Measurements from ENCODE around the gene PHYHIPL. TPM values are rescaled to one million over a fixed set of nuclear protein-coding genes. Genes with fewer than 3 reads are reported as not detected.
A peak's percentile ranks its signal among the peaks of the same experiment; 100 is the strongest.

PHYHIPL gene
- total and polyA plus RNA-seq, 2 donors (not counting 1 experiment from before 2014, with no cell fraction given): 0.02 TPM; not detected in 1

GRCh38 chr10:59285073-59285472 is 108.6 kb downstream of the PHYHIPL start:
- Histone ChIP-seq H3K36me3 (ENCODE audit: control insufficient read depth, insufficient read depth, low read length) (no peaks in the 10 kb centered on the region), H3K9ac (ENCODE audit: insufficient read depth, low read length) (no peak overlapping the region), H3K4me2 (ENCODE audit: extremely low read depth, insufficient read depth, low read length) (no peak overlapping the region), H3K4me1 (ENCODE audit: control insufficient read depth, extremely low read depth, insufficient read depth, low read length) (no peaks in the 10 kb centered on the region), H3K79me2 (ENCODE audit: control insufficient read depth, insufficient read depth, low read length) (no peaks in the 10 kb centered on the region), H3K9me3 (ENCODE audit: control insufficient read depth, insufficient read depth, low read depth, low read length) (no peaks in the 10 kb centered on the region), H3K27ac (ENCODE audit: insufficient read depth, low read length) (no peak overlapping the region), H3K4me3 (replicated peaks in 1 of 4; ENCODE audit: control extremely low read depth in 1 of 4, insufficient read depth in 1 of 4, low read depth in 3 of 4, low read length in 4 of 4) (no peak overlapping the region), H3K27me3 (ENCODE audit: control insufficient read depth, insufficient read depth, low read length) (no peaks in the 10 kb centered on the region), H4K20me1 (ENCODE audit: control insufficient read depth, extremely low read depth, insufficient read depth, low read length) (no peaks in the 10 kb centered on the region), H2AFZ (ENCODE audit: low read length) (no peak overlapping the region)
- TF ChIP-seq, protein P1, sequence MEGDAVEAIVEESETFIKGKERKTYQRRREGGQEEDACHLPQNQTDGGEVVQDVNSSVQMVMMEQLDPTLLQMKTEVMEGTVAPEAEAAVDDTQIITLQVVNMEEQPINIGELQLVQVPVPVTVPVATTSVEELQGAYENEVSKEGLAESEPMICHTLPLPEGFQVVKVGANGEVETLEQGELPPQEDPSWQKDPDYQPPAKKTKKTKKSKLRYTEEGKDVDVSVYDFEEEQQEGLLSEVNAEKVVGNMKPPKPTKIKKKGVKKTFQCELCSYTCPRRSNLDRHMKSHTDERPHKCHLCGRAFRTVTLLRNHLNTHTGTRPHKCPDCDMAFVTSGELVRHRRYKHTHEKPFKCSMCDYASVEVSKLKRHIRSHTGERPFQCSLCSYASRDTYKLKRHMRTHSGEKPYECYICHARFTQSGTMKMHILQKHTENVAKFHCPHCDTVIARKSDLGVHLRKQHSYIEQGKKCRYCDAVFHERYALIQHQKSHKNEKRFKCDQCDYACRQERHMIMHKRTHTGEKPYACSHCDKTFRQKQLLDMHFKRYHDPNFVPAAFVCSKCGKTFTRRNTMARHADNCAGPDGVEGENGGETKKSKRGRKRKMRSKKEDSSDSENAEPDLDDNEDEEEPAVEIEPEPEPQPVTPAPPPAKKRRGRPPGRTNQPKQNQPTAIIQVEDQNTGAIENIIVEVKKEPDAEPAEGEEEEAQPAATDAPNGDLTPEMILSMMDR (conservative IDR thresholded peaks at IDR 0.05 in 1 of 2, IDR thresholded peaks at IDR 0.05 in 1 of 2; ENCODE audit: low read depth in 1 of 2, low read length in 2 of 2): no peak
- DNase-seq (ENCODE audit: low read depth in 2 of 2): no peak

GRCh38 chr10:59285848-59286247 is 109.4 kb downstream of the PHYHIPL start:
- H2AFZ ChIP-seq (ENCODE audit: low read length): no peak overlapping the region
- no peak overlapping the region for H3K9ac ChIP-seq (ENCODE audit: insufficient read depth, low read length)
- DNase-seq (ENCODE audit: low read depth in 2 of 2): no peak
- H3K27me3 ChIP-seq (ENCODE audit: control insufficient read depth, insufficient read depth, low read length): no peaks in the 10 kb centered on the region
- H4K20me1 ChIP-seq (ENCODE audit: control insufficient read depth, extremely low read depth, insufficient read depth, low read length): no peaks in the 10 kb centered on the region
- H3K79me2 ChIP-seq (ENCODE audit: control insufficient read depth, insufficient read depth, low read length): no peaks in the 10 kb centered on the region
- no peak overlapping the region for H3K4me3 ChIP-seq (replicated peaks in 1 of 4; ENCODE audit: control extremely low read depth in 1 of 4, insufficient read depth in 1 of 4, low read depth in 3 of 4, low read length in 4 of 4)
- TF ChIP-seq EZH2 (IDR thresholded peaks at IDR 0.05; ENCODE audit: low read length, missing control alignments): no peak
- TF ChIP-seq, protein P1 (conservative IDR thresholded peaks at IDR 0.05 in 1 of 2, IDR thresholded peaks at IDR 0.05 in 1 of 2; ENCODE audit: low read depth in 1 of 2, low read length in 2 of 2): no peak
- no peaks in the 10 kb centered on the region for H3K9me3 ChIP-seq (ENCODE audit: control insufficient read depth, insufficient read depth, low read depth, low read length)
- H3K4me2 ChIP-seq (ENCODE audit: extremely low read depth, insufficient read depth, low read length): no peak overlapping the region
- H3K36me3 ChIP-seq (ENCODE audit: control insufficient read depth, insufficient read depth, low read length): no peaks in the 10 kb centered on the region
- H3K4me1 ChIP-seq (ENCODE audit: control insufficient read depth, extremely low read depth, insufficient read depth, low read length): no peaks in the 10 kb centered on the region
- H3K27ac ChIP-seq (ENCODE audit: insufficient read depth, low read length): no peak overlapping the region

GRCh38 chr10:59287587-59288255 is 111.3 kb downstream of the PHYHIPL start:
- DNase-seq (ENCODE audit: low read depth in 2 of 2): peak in 1 of 2 donors; percentile 3
- Histone ChIP-seq H3K79me2 (ENCODE audit: control insufficient read depth, insufficient read depth, low read length) (no peaks in the 10 kb centered on the region), H3K4me2 (ENCODE audit: extremely low read depth, insufficient read depth, low read length) (no peak overlapping the region), H3K27me3 (ENCODE audit: control insufficient read depth, insufficient read depth, low read length) (no peaks in the 10 kb centered on the region), H3K27ac (ENCODE audit: insufficient read depth, low read length) (no peak overlapping the region), H2AFZ (ENCODE audit: low read length) (no peak overlapping the region), H3K4me1 (ENCODE audit: control insufficient read depth, extremely low read depth, insufficient read depth, low read length) (no peaks in the 10 kb centered on the region), H3K9ac (ENCODE audit: insufficient read depth, low read length) (no peak overlapping the region), H3K9me3 (ENCODE audit: control insufficient read depth, insufficient read depth, low read depth, low read length) (no peaks in the 10 kb centered on the region), H4K20me1 (ENCODE audit: control insufficient read depth, extremely low read depth, insufficient read depth, low read length) (no peaks in the 10 kb centered on the region), H3K36me3 (ENCODE audit: control insufficient read depth, insufficient read depth, low read length) (no peaks in the 10 kb centered on the region), H3K4me3 (replicated peaks in 1 of 4; ENCODE audit: control extremely low read depth in 1 of 4, insufficient read depth in 1 of 4, low read depth in 3 of 4, low read length in 4 of 4) (no peak overlapping the region)
- TF ChIP-seq, protein P1 (conservative IDR thresholded peaks at IDR 0.05 in 1 of 2, IDR thresholded peaks at IDR 0.05 in 1 of 2; ENCODE audit: low read depth in 1 of 2, low read length in 2 of 2): no peak
- TF ChIP-seq EZH2 (IDR thresholded peaks at IDR 0.05; ENCODE audit: low read length, missing control alignments): no peak

Measured in fibroblast of lung (primary cell).